DMS114 treated with DMSO at 0.1 percent for 48 hours (cell line): ENCODE results near the gene DCAF10.
"Not testable (repeated sequence)": the region's sequence is repeated elsewhere in the genome, so short reads cannot be mapped to it uniquely, and the experiment has no call there.

Experiments
- DNase-seq: peaks from one replicate; lab custom pipeline; 2025; ENCODE audit not compliant: unreplicated experiment; lab: John Stamatoyannopoulos, UW

Gene DCAF10

GRCh38 chr9:37906312-37907239 lies 106.0 kb downstream of the DCAF10 start:
- DNase-seq = no peak

GRCh38 chr9:37908283-37908682 lies 107.7 kb downstream of the DCAF10 start:
- DNase-seq = no peak

- no peak for DNase-seq
These were observed 108.1 kb downstream of the DCAF10 start for GRCh38 chr9:37908698-37909186.

- no peak for DNase-seq
These were observed 108.7 kb downstream of the DCAF10 start for GRCh38 chr9:37909326-37909725.

GRCh38 chr9:37909836-37910235 lies 109.2 kb downstream of the DCAF10 start:
- DNase-seq = not testable (repeated sequence)

- no peak for DNase-seq
These were observed 109.7 kb downstream of the DCAF10 start for GRCh38 chr9:37910271-37910670.

GRCh38 chr9:37911271-37911681 lies 110.7 kb downstream of the DCAF10 start:
- DNase-seq = no peak

- peak; percentile 62 for DNase-seq
These were observed 113.0 kb downstream of the DCAF10 start for GRCh38 chr9:37913480-37914153.

- DNase-seq = no peak
These were observed 113.6 kb downstream of the DCAF10 start for GRCh38 chr9:37914154-37914551.

GRCh38 chr9:37914701-37915358 lies 114.2 kb downstream of the DCAF10 start:
- no peak for DNase-seq

- DNase-seq = no peak
These were observed 115.4 kb downstream of the DCAF10 start for GRCh38 chr9:37915911-37916470.

- no peak for DNase-seq
These were observed 116.1 kb downstream of the DCAF10 start for GRCh38 chr9:37916471-37917312.
